Measurements from ENCODE around the gene TIGD4. TPM values are rescaled to one million over a fixed set of nuclear protein-coding genes. Genes with fewer than 3 reads are reported as not detected.

Gene TIGD4
- total and polyA plus RNA-seq, 2 of the 13 experiments (the other 11 are each of a cell fraction or from before 2014, with no cell fraction given) = 0.15 to 0.62 TPM

GRCh38 chr4:152825336-152825735 is 45.8 kb upstream of the TIGD4 start:
- H3K36me3 ChIP-seq (replicated peaks in 1 of 2; ENCODE audit: control insufficient read depth in 1 of 2, insufficient read depth in 2 of 2, low read length in 2 of 2) = no peaks in the 10 kb centered on the region; a peak in 1 of 5 replicates
- H3K27me3 ChIP-seq (ENCODE audit: control insufficient read depth in 1 of 2, insufficient read depth in 2 of 2, low read length in 2 of 2) = no peaks in the 10 kb centered on the region
- H3K9me3 ChIP-seq (ENCODE audit: low read length) = no peaks in the 10 kb centered on the region
- H3K4me1 ChIP-seq (ENCODE audit: insufficient read depth, low read length) = no peaks in the 10 kb centered on the region
- no peaks in the 10 kb centered on the region for H4K20me1 ChIP-seq (ENCODE audit: insufficient read depth, low read length)
- no TSS peak for BruUV-seq (replicated peaks)
- DNase-seq (ENCODE audit: low spot score) (no peak), ATAC-seq (no peak), FAIRE-seq (no peak)
- in situ Hi-C loops (cut with HindIII; ENCODE audit: extremely low pct_ligation_motif_present, low pct_unique_long_range_greater_than_20kb) (no loop called here), intact Hi-C loops (cut with micrococcal nuclease; ENCODE audit: unreplicated experiment) (no loop called here)
- no peaks in the 10 kb centered on the region for H3K79me2 ChIP-seq (ENCODE audit: insufficient read depth, low read length)
- H3K4me2 ChIP-seq (ENCODE audit: low read depth, low read length) = no peak overlapping the region
- CTCF ChIA-PET (ENCODE audit: low intra/inter-chr PET ratio, low total read pairs) = no interaction called here
- H3K27ac ChIP-seq (ENCODE audit: extremely low read length, insufficient read depth, low read length) = no peak overlapping the region
- H3K4me3 ChIP-seq (replicated peaks in 1 of 3; ENCODE audit: insufficient read depth in 1 of 3, low read depth in 2 of 3, low read length in 3 of 3) = no peak overlapping the region
- no peak overlapping the region for H2AFZ ChIP-seq (ENCODE audit: low read length)
- H3K9ac ChIP-seq (ENCODE audit: insufficient read depth, low read depth, low read length) = no peak overlapping the region
- POLR2A ChIA-PET = no interaction called here
- no peak for TF ChIP-seq ZNF431 (CRISPR knock-in tag; IDR thresholded peaks at IDR 0.05; ENCODE audit: borderline replicate concordance, low read depth)
- TF ChIP-seq MXI1 (IDR thresholded peaks at IDR 0.05; ENCODE audit: borderline replicate concordance, low read depth, low read length) = no peak
- no peak for TF ChIP-seq MLLT10 (CRISPR knock-in tag; IDR thresholded peaks at IDR 0.05)
- no peak for TF ChIP-seq HMGXB3 (CRISPR knock-in tag; IDR thresholded peaks at IDR 0.05; ENCODE audit: borderline replicate concordance)
- no peak for TF ChIP-seq POLR2A (IDR thresholded peaks at IDR 0.05; ENCODE audit: insufficient read depth in 1 of 2, low read depth in 2 of 2, low read length in 2 of 2)
- no peak for TF ChIP-seq ZNF777 (CRISPR knock-in tag; IDR thresholded peaks at IDR 0.05)
- TF ChIP-seq HNF4A (CRISPR knock-in tag; IDR thresholded peaks at IDR 0.05) = no peak
- TF ChIP-seq MAX (IDR thresholded peaks at IDR 0.05) = no peak
- no peak for TF ChIP-seq ZBED4 (CRISPR knock-in tag; IDR thresholded peaks at IDR 0.05; ENCODE audit: borderline replicate concordance)
- no peak for TF ChIP-seq IKZF5 (CRISPR knock-in tag; IDR thresholded peaks at IDR 0.05)
- TF ChIP-seq FOXP4 (CRISPR knock-in tag; IDR thresholded peaks at IDR 0.05) = no peak
- TF ChIP-seq AKAP8 (CRISPR knock-in tag; IDR thresholded peaks at IDR 0.05) = no peak
- TF ChIP-seq SRSF9 (IDR thresholded peaks at IDR 0.05; ENCODE audit: borderline replicate concordance, insufficient read depth, low read depth, low read length, poor library complexity, severe bottlenecking) = no peak
- TF ChIP-seq HNRNPLL (IDR thresholded peaks at IDR 0.05; ENCODE audit: low read depth, low read length, poor library complexity, severe bottlenecking) = no peak
